Esophagus (tissue), 2 donors: ENCODE results near the gene RAPGEF2. TPM values are rescaled to one million over a fixed set of nuclear protein-coding genes. Genes with fewer than 3 reads are reported as not detected.

ENCODE experiments used
- H3K27ac ChIP-seq, 2 donors: one replicate each; pipeline ENCODE4 v1.5.1; 2013; ENCODE audit warnings: low read depth in 2 of 2, mild to moderate bottlenecking in 2 of 2, inconsistent platforms in 1 of 2, low read length in 1 of 2, moderate library complexity in 1 of 2
- H3K27me3 ChIP-seq, 2 donors: one replicate each; pipeline ENCODE4 v1.6.1; 2013; ENCODE audit warnings: low read length in 2 of 2, control low read depth in 1 of 2, mild to moderate bottlenecking in 1 of 2; ENCODE audit not compliant: insufficient read depth in 2 of 2, control insufficient read depth in 1 of 2
- H3K36me3 ChIP-seq, 2 donors: one replicate each; pipeline ENCODE4 v1.6.1; 2013; ENCODE audit warnings: low read length in 1 of 2; ENCODE audit not compliant: control insufficient read depth in 2 of 2, insufficient read depth in 2 of 2
- H3K4me1 ChIP-seq, 2 donors: one replicate each; pipeline ENCODE4 v1.6.1; 2013; ENCODE audit warnings: low read length in 1 of 2; ENCODE audit not compliant: control insufficient read depth in 2 of 2, insufficient read depth in 2 of 2
- H3K4me3 ChIP-seq, 2 donors: one replicate each; pipeline ENCODE4 v1.5.1; 2013; ENCODE audit warnings: low read length in 2 of 2, mild to moderate bottlenecking in 2 of 2, low read depth in 1 of 2, moderate library complexity in 1 of 2
- H3K9me3 ChIP-seq, 2 donors: one replicate each; pipeline ENCODE4 v1.6.1; 2013; ENCODE audit warnings: mild to moderate bottlenecking in 2 of 2, low read depth in 1 of 2, low read length in 1 of 2, moderate library complexity in 1 of 2; ENCODE audit not compliant: control insufficient read depth in 2 of 2, insufficient read depth in 1 of 2
- WGBS, 2 donors: extraction: QIAGEN DNeasy Blood & Tissue Kit; methylation state at CpG; one replicate each; pipeline ENCODE4 v1.1.7; 2013; 5-methylcytosine and 5-hydroxymethylcytosine counted together
- polyA plus RNA-seq, 2 donors: library from polyadenylated mRNA; stranded (reverse); fragments of 200-250 nt; gene quantifications; one replicate each; pipeline ENCODE4 v1.2.3, GENCODE V29; 2013
- donor health status: healthy with polysubstance abuse.
- donor health status: Bipolar disorder and iron deficiency.

RAPGEF2 gene
- polyA plus RNA-seq, 2 donors: 3.9 to 4.3 TPM

GRCh38 chr4:159199826-159200225, 96.9 kb downstream of the RAPGEF2 start:
- Histone ChIP-seq H3K4me1 (no peaks in the 10 kb centered on the region), H3K4me3 (no peak overlapping the region), H3K27ac (no peak overlapping the region), H3K36me3 (no peaks in the 10 kb centered on the region), H3K9me3 (no peaks in the 10 kb centered on the region), H3K27me3 (no peaks in the 10 kb centered on the region)
- 81 to 89% methylated on average over 1 of the region's 1 CpG for WGBS, 2 donors

GRCh38 chr4:159201168-159201567, 98.3 kb downstream of the RAPGEF2 start:
- Histone ChIP-seq H3K27me3 (no peaks in the 10 kb centered on the region), H3K36me3 (no peaks in the 10 kb centered on the region), H3K9me3 (no peaks in the 10 kb centered on the region), H3K4me1 (no peaks in the 10 kb centered on the region), H3K4me3 (no peak overlapping the region), H3K27ac (no peak overlapping the region)
- WGBS, 2 donors: 56 to 62% methylated on average over 6 of the region's 6 CpGs

DNA sequence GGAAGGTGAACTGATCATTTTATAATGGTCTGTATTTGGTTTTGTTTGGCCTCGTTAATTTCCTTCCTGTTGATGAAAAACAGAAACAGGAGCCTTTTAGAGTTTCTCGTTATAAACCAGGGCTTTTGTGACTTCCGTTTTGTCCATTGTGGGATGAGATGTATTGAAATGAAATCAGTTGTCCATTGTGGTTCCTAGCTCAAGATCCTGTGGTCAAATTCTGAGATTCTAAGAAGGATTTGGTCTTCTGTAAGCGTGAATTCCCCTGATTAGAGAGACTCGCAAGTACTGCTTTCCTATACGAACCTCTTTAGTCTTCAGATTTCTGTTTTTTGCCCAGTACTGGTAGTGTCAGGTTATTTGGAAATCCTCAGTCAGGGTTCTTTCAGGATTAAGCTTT, 101.7 kb downstream of the RAPGEF2 start:
- Histone ChIP-seq H3K27me3 (no peaks in the 10 kb centered on the region), H3K9me3 (no peaks in the 10 kb centered on the region), H3K4me1 (no peaks in the 10 kb centered on the region), H3K27ac (no peak overlapping the region), H3K4me3 (no peak overlapping the region), H3K36me3 (no peaks in the 10 kb centered on the region)
- WGBS, 2 donors: 69 to 71% methylated on average over 6 of the region's 6 CpGs

DNA sequence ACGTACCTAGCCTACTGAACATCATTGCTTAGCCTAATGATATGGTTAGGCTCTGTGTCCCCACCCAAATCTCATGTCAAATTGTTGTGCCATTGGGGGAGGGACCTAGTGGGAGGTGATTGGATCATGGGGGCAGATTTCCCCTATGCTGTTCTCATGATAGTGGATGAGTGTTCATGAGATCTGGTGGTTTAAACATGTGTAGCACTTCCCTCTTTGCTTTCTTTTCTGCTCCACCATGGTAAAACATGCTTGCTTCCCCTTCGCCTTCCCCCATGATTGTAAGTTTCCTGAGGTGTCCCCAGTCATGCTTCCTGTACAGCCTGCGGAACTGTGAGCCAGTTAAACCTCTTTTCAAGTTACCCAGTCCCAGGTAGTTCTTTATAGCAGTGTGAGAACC, 102.6 kb downstream of the RAPGEF2 start:
- Histone ChIP-seq H3K4me1 (no peaks in the 10 kb centered on the region), H3K27me3 (no peaks in the 10 kb centered on the region), H3K36me3 (no peaks in the 10 kb centered on the region), H3K9me3 (no peaks in the 10 kb centered on the region), H3K4me3 (no peak overlapping the region), H3K27ac (no peak overlapping the region)
- WGBS, 2 donors: 93% methylated on average over 3 of the region's 3 CpGs

DNA sequence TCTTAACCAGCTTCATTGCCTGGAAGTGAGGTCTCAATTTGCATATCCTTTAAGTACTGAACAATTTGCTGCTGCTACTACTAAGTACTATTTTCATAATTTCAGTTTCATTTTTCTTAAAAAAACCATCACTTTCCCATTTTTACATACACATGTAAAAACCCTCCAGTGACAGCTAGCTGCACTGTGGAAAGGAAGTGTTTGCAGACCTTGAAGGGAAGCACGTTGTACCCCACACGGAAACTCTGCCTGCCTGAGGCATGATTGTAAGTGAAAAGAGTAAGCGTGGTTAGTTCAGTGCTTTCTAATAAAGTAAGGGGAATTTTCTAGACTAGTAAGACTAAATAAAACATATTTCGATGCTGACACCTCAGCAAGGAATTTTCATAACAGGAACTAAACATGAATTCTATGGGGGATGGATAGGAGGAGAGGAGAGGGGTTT, 103.6 kb downstream of the RAPGEF2 start:
- Histone ChIP-seq H3K4me1 (no peaks in the 10 kb centered on the region), H3K27me3 (no peaks in the 10 kb centered on the region), H3K36me3 (peaks cover 0 to 2% of the 10 kb centered on the region in 2 donors), H3K27ac (no peak overlapping the region), H3K9me3 (no peaks in the 10 kb centered on the region), H3K4me3 (no peak overlapping the region)
- WGBS, 2 donors: 46% methylated on average over 4 of the region's 4 CpGs

DNA sequence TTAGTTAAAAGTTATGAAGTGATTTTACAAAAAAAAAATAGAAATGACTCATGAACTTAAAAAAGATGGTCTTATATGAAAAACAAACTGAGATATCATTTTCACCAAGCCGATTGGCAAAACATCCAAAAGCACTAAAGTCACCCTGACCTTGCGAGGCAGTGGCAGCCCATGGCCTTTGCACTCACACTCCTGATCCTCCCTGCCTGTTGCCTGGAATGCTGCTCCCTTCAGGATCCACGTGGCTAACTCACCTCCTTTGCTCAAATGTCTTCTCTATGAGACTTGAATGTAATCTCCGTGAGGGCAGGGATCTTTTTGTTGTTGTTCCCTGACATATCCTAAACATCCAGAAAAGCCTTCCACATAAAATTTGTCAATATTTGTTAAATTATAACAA, 106.4 kb downstream of the RAPGEF2 start:
- Histone ChIP-seq H3K27ac (no peak overlapping the region), H3K36me3 (peaks cover 0 to 2% of the 10 kb centered on the region in 2 donors), H3K9me3 (no peaks in the 10 kb centered on the region), H3K27me3 (no peaks in the 10 kb centered on the region), H3K4me1 (no peaks in the 10 kb centered on the region), H3K4me3 (no peak overlapping the region)
- WGBS, 2 donors: 89 to 95% methylated on average over 4 of the region's 4 CpGs

DNA sequence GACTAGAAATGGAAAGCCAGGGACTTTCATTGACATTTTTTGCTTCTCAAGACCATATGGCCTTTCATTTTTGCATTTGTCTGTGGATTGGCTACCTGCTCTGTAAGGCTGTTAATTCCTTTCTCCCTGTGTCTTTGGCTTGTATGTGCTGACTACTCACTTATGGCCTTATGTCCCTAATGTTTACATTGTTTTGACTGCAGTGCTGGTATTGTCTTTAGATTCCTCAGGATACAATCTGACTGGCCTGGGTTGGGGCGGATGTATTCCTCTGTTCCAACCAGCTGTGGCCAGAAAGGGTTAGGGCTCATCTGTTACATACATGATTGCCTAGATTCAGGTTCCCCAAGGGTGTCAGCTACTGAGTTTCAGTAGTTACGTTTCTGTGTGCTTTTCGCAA, 108.1 kb downstream of the RAPGEF2 start:
- Histone ChIP-seq H3K36me3 (peaks cover 0 to 2% of the 10 kb centered on the region in 2 donors), H3K27ac (no peak overlapping the region), H3K4me1 (no peaks in the 10 kb centered on the region), H3K9me3 (no peaks in the 10 kb centered on the region), H3K27me3 (no peaks in the 10 kb centered on the region), H3K4me3 (no peak overlapping the region)
- 94 to 98% methylated on average over 3 of the region's 3 CpGs for WGBS, 2 donors

GRCh38 chr4:159212675-159213293, 109.9 kb downstream of the RAPGEF2 start:
- H3K4me3 ChIP-seq: no peak overlapping the region
- H3K27ac ChIP-seq: no peak overlapping the region
- no peaks in the 10 kb centered on the region for H3K27me3 ChIP-seq
- no peaks in the 10 kb centered on the region for H3K9me3 ChIP-seq
- WGBS, 2 donors: 77 to 85% methylated on average over 7 of the region's 7 CpGs
- H3K36me3 ChIP-seq: peaks cover 0 to 2% of the 10 kb centered on the region in 2 donors
- no peaks in the 10 kb centered on the region for H3K4me1 ChIP-seq

DNA sequence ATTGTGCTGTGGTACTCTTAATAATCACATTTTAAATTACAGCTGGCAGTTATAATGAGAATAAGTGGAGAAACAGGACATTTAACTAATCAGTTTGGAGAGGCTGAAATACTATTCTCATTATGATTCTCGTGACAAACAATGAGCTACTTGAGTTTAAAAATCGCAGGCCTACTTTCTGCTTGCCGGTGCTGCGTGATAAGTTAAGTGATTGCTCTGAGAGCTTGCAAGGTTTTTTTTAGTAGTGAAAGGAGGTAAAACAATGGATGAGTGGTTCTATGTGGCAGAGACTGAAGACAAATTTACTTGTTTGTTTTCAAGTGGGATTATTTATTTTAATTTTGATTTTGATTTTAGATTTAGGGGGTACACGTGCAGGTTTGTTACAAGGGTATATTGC, 114.0 kb downstream of the RAPGEF2 start:
- Histone ChIP-seq H3K4me1 (no peaks in the 10 kb centered on the region), H3K36me3 (no peaks in the 10 kb centered on the region), H3K9me3 (no peaks in the 10 kb centered on the region), H3K27ac (no peak overlapping the region), H3K4me3 (no peak overlapping the region), H3K27me3 (no peaks in the 10 kb centered on the region)
- WGBS, 2 donors: 86 to 88% methylated on average over 5 of the region's 5 CpGs

- Histone ChIP-seq H3K27me3 (no peaks in the 10 kb centered on the region), H3K4me1 (no peaks in the 10 kb centered on the region), H3K27ac (no peak overlapping the region), H3K36me3 (no peaks in the 10 kb centered on the region), H3K9me3 (no peaks in the 10 kb centered on the region), H3K4me3 (no peak overlapping the region)
- 99 to 100% methylated on average over 1 of the region's 1 CpG for WGBS, 2 donors
Measured at GRCh38 chr4:159219862-159220261, 117.0 kb downstream of the RAPGEF2 start.
